MCF 10A (cell line): ENCODE data around the gene ATG5. TPM values are rescaled to one million over a fixed set of nuclear protein-coding genes. Genes with fewer than 3 reads are reported as not detected.

Experiments
- BruUV-seq: library from RNA; stranded (reverse); fragments of 400-500 nt; replicated peaks from 2 replicates; lab custom pipeline; 2021; lab: Mats Ljungman, UMichigan
- CTCF ChIA-PET: fragments of 300-600 bp; sonication (Branson Sonifier 250); formaldehyde crosslinking; extraction: SDS; loops from one replicate; lab custom pipeline; 2021; ENCODE audit warnings: antibody characterized with exemption, inconsistent platforms; lab: Yijun Ruan, JAX
- POLR2A ChIA-PET: fragments of 300-600, 350-650 bp; sonication (Branson Sonifier 250); formaldehyde crosslinking; extraction: SDS; loops from one replicate; lab custom pipeline; 2020; ENCODE audit warnings: antibody characterized with exemption, inconsistent platforms; lab: Yijun Ruan, JAX
- DNase-seq: peaks from one replicate; pipeline ENCODE4 v3.0.0-alpha.2; 2018; ENCODE audit not compliant: unreplicated experiment
- H3K27ac Mint-ChIP-seq: one replicate; pipeline ENCODE4 v1.8.0; 2022; ENCODE audit warnings: mild to moderate bottlenecking, low read depth, mixed read lengths; ENCODE audit not compliant: unreplicated experiment
- H3K27me3 Mint-ChIP-seq: one replicate; pipeline ENCODE4 v1.8.0; 2022; ENCODE audit warnings: mixed read lengths; ENCODE audit not compliant: insufficient read depth, unreplicated experiment
- H3K36me3 Mint-ChIP-seq: one replicate; pipeline ENCODE4 v1.8.0; 2022; ENCODE audit warnings: mild to moderate bottlenecking, moderate library complexity, mixed read lengths; ENCODE audit not compliant: insufficient read depth, unreplicated experiment
- H3K4me1 Mint-ChIP-seq: one replicate; pipeline ENCODE4 v1.8.0; 2022; ENCODE audit warnings: mixed read lengths; ENCODE audit not compliant: insufficient read depth, unreplicated experiment
- H3K4me3 Mint-ChIP-seq: one replicate; pipeline ENCODE4 v1.8.0; 2022; ENCODE audit warnings: mild to moderate bottlenecking, moderate library complexity, mixed read lengths; ENCODE audit not compliant: unreplicated experiment
- H3K9me3 Mint-ChIP-seq: one replicate; pipeline ENCODE4 v1.8.0; 2022; ENCODE audit warnings: mixed read lengths; ENCODE audit not compliant: unreplicated experiment
- intact Hi-C: fragments of 100-400 bp; cut with micrococcal nuclease; formaldehyde crosslinking; loops from 2 replicates; pipeline ENCODE4 v1.14.1; 2022
- total RNA-seq: library from RNA; stranded (reverse); gene quantifications from 2 replicates; pipeline ENCODE4 v1.2.3, GENCODE V29; 2022
- TF ChIP-seq, protein P1 (sequence below): fragments of 200-600 bp; IDR thresholded peaks from one replicate; pipeline ENCODE4 v1.8.0; 2022; ENCODE audit warnings: antibody characterized with exemption, mild to moderate bottlenecking; ENCODE audit not compliant: unreplicated experiment

The ATG5 gene
- total RNA-seq, 1 experiment from 2014 or later, result 33.3 TPM

DNA sequence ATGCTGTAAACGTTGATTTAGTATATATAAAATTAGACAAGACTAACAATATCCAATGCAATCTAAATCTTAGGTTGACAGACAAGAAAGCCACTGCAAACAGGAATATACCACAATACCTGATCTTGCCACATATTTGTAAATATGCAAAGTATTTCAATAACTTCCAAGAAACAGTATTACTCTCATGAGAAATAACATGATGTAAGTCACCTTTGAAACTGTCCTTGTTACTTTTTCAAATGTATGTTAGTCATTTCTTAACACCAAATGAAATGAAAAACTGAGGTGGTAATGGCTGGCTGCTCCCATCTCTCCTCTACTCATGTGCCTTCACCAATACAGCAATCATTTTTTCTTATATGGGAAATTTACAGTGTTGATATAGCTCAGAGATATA, 118.7 kb downstream of the ATG5 start:
- TF ChIP-seq, protein P1, sequence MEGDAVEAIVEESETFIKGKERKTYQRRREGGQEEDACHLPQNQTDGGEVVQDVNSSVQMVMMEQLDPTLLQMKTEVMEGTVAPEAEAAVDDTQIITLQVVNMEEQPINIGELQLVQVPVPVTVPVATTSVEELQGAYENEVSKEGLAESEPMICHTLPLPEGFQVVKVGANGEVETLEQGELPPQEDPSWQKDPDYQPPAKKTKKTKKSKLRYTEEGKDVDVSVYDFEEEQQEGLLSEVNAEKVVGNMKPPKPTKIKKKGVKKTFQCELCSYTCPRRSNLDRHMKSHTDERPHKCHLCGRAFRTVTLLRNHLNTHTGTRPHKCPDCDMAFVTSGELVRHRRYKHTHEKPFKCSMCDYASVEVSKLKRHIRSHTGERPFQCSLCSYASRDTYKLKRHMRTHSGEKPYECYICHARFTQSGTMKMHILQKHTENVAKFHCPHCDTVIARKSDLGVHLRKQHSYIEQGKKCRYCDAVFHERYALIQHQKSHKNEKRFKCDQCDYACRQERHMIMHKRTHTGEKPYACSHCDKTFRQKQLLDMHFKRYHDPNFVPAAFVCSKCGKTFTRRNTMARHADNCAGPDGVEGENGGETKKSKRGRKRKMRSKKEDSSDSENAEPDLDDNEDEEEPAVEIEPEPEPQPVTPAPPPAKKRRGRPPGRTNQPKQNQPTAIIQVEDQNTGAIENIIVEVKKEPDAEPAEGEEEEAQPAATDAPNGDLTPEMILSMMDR, result no peak
- Mint-ChIP-seq H3K4me1 (no peaks in the 10 kb centered on the region), H3K4me3 (no peak overlapping the region), H3K27me3 (no peaks in the 10 kb centered on the region), H3K36me3 (peaks cover 7% of the 10 kb centered on the region), H3K27ac (no peak overlapping the region), H3K9me3 (no peaks in the 10 kb centered on the region)
- intact Hi-C loops, result no loop called here
- DNase-seq, result no peak
- POLR2A ChIA-PET, result interaction anchor here (0.7 to 1.1 kb wide), 2 partner anchors 34 to 101 kb away, joined by 3 to 5 read pairs; no protein-coding TSS in a partner anchor
- CTCF ChIA-PET, result interaction anchor here (0.7 to 1.2 kb wide), 2 partner anchors 18 to 20 kb away, joined by 3 read pairs; no protein-coding TSS in a partner anchor
- no TSS peak for BruUV-seq

DNA sequence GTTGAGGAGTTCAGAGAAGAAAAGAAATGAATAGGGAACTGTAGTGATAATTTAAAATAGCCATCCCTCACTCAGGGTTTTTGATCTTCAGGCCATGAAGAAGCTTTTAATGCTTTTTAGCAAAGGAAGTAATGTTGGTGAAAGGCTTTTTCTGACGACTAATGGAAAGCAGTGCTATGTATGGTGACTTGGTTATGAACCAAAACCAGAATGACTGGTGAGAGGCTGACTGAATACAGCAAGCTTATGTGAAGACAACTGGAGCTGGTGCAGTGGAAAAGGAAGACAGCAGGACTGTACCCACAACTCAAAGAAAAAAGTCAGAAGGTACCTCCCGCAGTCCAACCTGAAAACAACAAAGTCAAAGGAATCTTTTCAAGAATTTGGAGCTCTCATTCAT, 120.6 kb downstream of the ATG5 start:
- Mint-ChIP-seq H3K4me3 (no peak overlapping the region), H3K27ac (no peak overlapping the region), H3K36me3 (peaks cover 20% of the 10 kb centered on the region), H3K27me3 (no peaks in the 10 kb centered on the region), H3K4me1 (peaks cover 2% of the 10 kb centered on the region), H3K9me3 (no peaks in the 10 kb centered on the region)
- TF ChIP-seq, protein P1, result no peak
- DNase-seq, result no peak
- CTCF ChIA-PET, result interaction anchor here (0.9 to 1.7 kb wide), 2 partner anchors 18 to 49 kb away, joined by 4 to 6 read pairs; no protein-coding TSS in a partner anchor
- intact Hi-C loops, result no loop called here
- no TSS peak for BruUV-seq
- POLR2A ChIA-PET, result interaction anchor here (0.6 kb wide), 1 partner anchor 472 kb away, joined by 3 read pairs; no protein-coding TSS in a partner anchor

DNA sequence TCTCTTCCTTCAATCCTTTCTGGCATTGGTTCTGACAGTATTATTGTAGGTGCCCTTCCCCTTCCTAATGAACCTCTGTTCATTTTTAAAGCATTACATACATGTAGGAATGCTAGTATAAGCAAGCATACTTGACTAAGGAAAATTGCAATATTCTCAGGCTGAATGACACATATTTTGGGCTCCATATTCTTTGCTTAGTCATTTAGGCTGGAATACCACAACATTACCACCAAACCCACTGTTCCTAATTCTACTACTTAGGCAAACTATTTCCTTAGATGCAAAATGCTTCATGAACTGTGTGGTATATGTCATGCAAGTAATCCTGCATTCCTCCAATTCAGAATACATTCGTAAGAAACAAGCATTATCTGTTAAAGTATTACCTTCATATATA, 125.6 kb downstream of the ATG5 start:
- TF ChIP-seq, protein P1, result no peak
- Mint-ChIP-seq H3K36me3 (peaks cover 21% of the 10 kb centered on the region), H3K4me1 (peaks cover 18% of the 10 kb centered on the region), H3K4me3 (no peak overlapping the region), H3K27ac (no peak overlapping the region), H3K9me3 (no peaks in the 10 kb centered on the region), H3K27me3 (no peaks in the 10 kb centered on the region)
- peak; percentile 22 for DNase-seq
- intact Hi-C loops, result no loop called here
- POLR2A ChIA-PET, result no interaction called here
- CTCF ChIA-PET, result no interaction called here
- no TSS peak for BruUV-seq

DNA sequence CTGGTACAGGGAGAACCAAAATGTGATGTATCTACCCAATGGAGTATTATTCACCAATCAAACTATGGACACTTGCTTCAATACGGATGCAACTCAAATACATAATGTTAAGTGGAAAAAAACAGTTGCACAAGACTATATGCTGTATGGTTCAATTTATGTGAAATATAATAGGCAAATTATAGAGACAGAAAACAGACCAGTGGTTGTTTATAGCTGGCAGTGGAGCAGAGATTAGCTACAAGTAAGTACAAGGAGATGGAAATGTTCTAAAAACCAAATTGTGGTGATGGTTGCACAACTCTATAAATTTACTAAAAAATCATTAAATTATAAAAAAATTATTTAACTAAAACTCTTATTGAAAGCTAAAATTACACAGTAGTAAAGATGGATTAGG, 126.2 kb downstream of the ATG5 start:
- Mint-ChIP-seq H3K27me3 (no peaks in the 10 kb centered on the region), H3K36me3 (peaks cover 21% of the 10 kb centered on the region), H3K4me3 (no peak overlapping the region), H3K4me1 (peaks cover 23% of the 10 kb centered on the region), H3K9me3 (no peaks in the 10 kb centered on the region), H3K27ac (no peak overlapping the region)
- no peak for DNase-seq
- no TSS peak for BruUV-seq
- intact Hi-C loops, result no loop called here
- ChIA-PET CTCF (interaction anchor here (0.7 kb wide), 1 partner anchor 714 kb away, joined by 3 read pairs; no protein-coding TSS in a partner anchor), POLR2A (interaction anchor here (0.7 kb wide), 2 partner anchors 88 to 598 kb away, joined by 3 to 4 read pairs; no protein-coding TSS in a partner anchor)
- TF ChIP-seq, protein P1, result no peak
